NCI-H2029 treated with DMSO at 0.1 percent for 48 hours (cell line): Measurements from ENCODE around the gene ANKS6.

ENCODE experiments used
- DNase-seq: peaks from one replicate; lab custom pipeline; 2025; lab: John Stamatoyannopoulos, UW

Gene ANKS6

DNA sequence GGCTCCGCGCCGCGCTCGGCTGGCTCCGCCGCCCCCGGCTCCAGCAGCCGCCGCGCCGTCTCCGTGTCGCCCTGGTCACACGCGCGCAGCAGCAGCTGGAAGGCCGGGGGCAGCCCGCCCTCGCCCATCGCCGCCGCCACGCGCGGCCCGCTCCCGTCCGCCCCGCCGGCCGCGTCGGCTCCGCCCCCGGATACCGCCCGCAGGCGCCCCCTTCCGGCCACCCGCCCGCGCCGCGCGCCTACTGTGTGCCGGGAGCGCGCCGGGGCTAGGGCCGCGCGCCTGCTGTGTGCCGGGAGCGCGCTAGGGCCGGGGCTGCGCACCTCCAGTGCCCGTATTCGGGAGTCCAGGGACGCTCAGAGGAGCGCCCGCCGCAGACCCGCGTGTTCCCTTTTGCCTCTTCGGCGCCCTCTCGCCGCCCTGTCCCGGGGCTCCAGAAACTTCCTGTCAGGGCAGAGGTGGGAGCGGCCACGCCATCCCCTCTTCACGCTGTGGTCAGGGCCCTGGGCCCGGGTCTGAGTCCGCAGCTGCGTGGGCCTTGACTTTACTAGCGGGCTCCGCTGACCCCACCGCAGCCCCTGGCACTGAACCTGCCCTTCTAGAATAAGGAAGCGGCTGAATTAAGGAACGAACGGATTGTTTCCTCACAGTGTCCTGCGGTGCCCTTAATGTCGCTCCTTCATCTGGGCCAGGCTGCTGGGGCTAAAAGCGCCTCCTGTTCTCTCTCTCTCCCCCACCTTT is at the start of gene ANKS6:
Gene ANKS6 (minus strand): TSS at position 192 of the 738 bp plus-strand sequence. CDS start 64 bp downstream, at position 128.
- DNase-seq: no peak

DNA sequence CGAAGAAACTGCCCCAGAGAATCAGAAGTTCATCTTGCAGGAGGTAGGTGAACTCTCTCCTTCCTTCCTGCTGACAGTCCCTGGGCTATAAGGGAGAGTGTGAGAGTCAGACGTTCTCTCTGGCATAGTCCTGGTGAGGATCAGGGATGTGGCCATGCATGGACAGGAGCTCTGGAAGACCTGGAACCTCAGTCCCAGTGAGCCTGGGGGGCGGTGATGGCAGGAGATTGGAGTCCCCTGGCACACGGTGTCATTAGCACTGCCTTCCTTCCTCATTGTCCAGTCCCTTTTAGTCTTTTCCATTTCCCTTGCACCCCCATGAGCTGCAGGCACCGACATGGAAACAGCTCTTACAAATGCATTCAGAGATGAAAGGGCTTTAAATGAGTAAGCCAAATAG is 49.7 kb upstream of the ANKS6 start:
- no peak for DNase-seq

DNA sequence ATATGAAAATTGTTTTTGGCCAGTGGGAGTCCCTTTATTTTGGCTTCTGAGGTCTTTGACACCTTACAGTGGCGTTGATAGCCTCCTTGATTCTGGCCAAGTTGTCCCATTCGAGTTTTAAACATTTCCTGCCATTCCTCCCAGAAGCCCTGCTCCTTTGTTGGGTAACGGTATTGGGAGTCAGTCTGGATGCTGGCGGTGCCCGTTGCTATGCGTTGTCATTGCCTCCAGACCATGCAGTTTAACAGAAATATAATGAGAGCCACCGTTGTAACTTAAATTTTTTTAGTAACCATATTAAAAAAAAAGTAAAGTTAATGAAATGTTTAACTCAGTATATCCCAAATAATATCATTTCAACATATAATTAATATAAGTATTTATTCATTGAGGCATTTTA is 46.2 kb upstream of the ANKS6 start:
- DNase-seq: no peak

DNA sequence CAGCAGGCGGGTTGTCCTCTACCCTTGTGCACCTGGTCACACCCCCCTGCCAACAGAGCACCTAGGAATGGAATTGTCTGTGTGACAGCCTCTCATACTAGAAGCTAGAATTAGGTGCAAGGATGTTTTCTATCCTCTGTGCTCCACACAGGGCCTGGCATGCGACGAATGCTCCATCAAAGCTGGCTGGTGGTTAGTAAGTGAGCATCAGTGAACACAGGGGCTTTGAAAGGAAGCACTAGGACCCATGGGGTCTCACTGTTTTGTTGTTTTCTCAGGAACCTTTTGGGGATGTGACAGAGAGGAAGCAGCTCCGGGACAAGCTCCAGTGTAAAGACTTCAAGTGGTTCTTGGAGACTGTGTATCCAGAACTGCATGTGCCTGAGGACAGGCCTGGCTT is 43.4 kb upstream of the ANKS6 start:
- DNase-seq: no peak

DNA sequence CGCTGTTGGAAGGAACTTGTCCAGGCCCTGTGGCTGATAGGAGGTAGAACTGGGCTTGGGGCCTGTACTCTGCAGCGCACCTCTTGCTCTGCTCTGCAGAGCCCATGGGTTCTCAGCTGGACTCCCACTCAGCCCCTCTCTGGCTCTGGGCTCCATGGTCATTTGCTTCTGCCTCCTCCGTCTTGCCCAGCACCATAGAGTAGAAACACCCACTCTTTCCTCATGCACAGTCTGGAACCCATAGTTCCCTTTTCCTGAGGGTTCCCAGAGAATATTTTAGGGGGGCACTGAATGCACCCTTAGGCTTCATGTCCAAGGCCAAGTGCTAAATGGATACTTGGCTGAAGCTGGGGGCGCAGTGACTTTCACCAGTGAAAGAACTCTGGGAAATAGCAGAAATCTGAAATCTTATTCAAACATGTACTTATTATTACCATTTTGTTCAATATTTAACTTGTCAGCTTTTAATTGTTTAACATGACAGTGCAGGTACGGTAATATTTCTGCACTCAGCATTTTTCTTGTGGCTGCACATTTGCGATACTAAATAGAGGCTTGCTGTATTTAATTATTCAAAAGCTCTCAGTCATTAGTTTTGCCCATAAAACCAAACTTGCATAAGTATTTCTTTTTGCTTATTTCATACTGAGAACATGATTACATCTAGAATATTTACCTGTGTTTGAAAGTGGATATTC is 42.7 kb upstream of the ANKS6 start:
- no peak for DNase-seq

DNA sequence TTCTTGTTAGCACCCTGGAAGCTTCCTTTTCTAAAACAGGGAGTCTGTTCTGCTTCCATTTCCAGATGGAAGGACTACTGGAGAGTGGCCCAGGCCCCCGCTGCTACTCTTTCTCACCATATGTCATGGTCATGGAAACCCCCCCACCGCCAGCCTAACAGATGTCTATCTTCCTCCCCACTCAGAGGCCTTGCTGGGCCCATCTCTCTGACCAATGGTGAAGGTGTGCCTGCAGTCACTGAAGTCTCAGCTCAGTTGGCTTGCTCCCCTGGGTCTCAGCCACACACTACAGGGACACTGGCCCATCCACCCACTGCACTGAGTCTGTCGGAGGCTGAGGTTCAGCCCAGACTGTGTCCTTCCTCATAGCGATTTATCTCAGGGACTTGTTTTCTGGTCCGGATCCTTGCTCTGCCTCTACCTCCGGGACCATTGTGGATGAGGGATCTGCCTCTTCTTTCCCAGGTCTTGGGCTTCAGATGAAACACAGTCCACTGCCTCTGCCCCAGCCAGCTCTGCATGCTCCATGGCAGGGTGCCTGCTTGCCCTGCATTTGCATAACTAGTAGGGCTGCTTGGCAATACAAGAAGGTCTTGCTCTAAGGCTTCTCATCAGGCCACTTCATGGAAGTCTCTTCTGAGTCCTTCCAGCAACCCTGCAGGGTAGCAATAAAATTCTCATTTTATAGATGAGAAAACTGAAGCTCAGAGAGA is 42.0 kb upstream of the ANKS6 start:
- no peak for DNase-seq

DNA sequence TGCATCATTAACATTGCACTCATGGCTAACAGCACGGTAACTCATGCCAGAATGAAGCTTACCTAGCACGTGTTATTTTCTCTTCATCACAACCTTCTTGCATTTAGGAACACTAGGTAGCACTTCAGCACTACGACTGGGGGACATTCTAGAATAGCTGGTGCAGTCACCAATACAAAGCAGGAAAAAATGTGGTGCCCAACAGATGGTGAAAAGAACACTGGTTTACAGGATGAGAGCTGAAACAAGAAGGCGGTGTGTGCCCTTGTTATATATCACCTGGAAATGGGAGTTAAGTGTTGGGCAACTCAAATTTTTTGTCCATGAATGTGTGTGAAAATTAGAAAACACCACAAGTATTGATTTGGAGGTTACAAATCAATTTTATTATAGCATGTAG is 41.2 kb upstream of the ANKS6 start:
- no peak for DNase-seq

DNA sequence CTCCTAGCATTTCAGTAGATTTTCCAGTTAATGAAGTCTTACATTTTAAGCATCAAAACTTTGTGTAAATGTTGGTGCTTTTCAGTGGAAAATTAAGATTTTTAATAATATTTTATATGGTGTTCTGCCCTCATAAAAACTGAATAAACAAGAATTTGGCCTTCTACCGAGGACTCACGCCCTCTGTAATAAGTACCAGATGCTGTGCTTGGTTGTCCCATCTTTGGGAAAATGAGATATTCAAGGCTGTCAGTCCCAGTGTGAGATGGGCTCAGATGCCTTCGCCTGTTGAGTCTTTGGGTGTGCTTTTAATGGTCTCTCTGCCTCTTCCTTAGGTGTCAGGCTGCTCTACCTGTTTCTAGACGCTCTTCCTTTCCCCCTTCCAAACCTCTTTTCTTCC is 39.9 kb upstream of the ANKS6 start:
- DNase-seq: no peak

DNA sequence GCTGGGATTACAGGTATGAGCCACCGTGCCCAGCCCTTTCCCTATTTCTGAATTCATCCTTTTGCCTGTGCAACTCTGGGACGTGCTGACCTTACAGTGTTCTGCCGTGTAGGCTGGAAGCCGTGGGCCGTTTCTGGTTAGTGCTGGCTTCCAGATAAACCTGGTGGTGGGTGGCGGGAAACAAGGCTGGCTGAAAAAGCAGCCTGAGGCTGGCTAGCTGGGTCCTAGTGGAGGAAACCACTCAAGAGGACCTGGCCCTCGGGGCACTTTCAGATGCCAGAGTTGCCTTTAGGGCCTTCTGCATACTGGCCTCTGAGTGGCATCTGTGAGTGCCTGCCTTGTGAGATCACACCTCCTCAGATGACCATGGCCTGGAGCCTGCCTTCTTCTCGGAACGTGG is 38.0 kb upstream of the ANKS6 start:
- DNase-seq: no peak

DNA sequence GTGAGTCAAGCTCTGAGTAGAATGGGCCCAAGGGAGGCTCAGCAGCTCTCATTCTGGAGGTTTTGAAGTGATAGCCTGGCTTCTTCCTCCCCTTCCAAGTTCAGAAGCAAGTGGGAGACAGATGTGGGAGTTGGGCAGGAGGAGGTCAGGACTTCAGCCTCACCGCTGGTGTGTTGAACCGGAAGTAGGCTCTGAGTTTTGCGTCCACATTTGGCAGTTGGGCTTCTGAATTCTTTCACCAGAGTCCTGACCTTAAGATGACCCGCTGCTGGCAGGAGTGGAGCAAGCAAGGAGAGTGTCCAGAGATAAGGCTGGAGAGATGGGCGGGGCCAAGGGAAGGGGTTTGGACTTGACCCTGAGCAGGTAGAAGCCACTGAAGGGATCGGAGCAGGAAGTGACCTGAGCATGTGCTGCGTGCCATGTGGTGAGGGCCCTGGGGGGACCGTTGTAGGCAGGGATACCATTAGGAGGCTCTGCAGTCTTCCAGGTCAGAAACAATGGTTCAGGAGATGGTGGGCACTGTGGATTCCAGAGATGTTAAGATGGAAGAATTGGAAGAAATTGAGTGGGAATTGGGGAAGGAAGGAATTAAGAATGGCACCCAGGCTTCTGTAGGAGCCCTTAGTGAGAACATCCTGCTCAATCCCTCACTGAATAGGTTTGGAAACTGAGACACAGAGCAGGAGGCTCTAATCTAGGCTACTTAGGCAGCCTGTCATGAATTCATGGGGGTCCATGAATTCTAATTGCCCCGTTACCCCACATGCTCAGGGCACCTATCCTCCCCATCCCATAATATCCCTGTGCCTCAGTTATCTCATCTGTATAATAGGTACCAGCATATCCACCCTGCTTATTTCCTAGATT is 37.0 kb upstream of the ANKS6 start:
- no peak for DNase-seq

DNA sequence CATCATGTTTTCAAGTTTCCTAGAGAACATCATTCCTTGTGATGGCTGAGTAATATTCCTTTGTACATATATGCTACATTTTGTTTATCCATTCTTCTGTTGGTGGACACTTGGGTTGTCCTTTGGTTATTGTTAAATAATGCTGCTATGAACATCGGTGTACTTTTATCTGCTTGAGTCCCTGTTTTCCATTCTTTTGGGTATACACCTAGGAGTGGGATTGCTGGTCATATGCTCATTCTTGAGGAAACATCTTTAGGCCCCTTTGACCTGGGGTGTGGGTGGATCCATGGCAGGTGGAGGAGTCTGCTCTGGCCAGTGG is 36.4 kb upstream of the ANKS6 start:
- no peak for DNase-seq

DNA sequence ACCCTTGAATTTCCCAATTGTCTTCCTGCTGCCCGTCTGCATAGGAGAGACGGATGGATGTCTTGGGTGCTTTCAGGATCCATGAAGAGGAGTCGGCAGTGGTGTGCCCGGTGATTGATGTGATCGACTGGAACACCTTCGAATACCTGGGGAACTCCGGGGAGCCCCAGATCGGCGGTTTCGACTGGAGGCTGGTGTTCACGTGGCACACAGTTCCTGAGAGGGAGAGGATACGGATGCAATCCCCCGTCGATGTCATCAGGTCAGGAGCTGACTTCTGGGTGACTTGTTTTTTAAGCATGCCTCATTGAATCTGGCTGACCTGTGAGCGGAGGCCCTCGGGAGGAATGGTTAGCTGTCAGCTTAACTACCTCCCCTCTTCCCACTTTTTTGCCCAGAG is 35.3 kb upstream of the ANKS6 start:
- DNase-seq: no peak

DNA sequence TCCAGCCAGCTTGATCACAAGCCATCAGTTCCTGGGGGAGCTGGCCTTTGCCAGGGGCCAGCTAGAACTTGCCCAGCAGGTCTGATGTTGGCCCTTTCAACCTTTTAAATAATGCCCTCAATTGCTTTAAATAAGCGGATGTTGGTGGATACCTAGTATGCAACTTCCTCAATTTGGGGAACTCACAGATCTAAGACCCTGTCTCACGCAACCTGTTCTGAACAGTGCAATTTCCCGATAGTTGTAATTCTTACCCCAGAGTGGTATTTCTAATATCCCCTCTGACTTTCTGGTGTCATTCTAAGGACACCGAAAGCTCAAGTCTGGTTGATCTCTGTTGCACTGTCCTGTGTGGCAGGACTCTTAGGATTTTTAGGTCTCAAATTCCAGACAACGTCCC is 34.2 kb upstream of the ANKS6 start:
- no peak for DNase-seq

DNA sequence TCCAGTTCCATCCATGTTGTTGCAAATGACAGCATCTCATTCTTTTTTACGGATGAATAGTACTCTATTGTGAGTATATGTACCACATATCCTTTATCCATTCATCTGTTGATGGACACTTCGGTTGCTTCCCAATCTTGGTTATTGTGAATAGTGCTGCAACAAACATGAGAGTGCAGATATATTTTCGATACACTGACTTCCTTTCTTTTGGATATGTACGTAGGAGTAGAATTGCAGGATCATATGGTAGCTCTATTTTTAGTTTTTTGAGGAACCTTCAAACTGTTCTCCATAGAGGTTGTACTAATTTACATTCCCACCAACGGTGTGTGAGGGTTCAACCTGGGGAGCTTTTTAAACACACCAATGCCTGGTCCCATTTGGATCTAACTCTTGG is 33.4 kb upstream of the ANKS6 start:
- DNase-seq: no peak

DNA sequence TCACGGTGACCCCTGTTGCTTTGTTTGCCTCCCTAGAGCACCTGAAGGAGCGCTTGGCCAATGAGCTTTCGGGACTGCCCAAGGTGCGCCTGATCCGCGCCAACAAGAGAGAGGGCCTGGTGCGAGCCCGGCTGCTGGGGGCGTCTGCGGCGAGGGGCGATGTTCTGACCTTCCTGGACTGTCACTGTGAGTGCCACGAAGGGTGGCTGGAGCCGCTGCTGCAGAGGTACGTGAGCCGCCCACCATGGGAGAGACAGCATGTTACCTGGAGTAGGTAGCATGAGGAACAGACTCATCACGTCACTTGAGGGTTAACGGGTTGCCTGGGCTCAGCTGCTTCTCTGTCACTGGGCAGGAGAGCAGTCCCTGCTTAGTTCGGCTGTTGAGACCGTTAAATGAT is 30.4 kb upstream of the ANKS6 start:
- no peak for DNase-seq

DNA sequence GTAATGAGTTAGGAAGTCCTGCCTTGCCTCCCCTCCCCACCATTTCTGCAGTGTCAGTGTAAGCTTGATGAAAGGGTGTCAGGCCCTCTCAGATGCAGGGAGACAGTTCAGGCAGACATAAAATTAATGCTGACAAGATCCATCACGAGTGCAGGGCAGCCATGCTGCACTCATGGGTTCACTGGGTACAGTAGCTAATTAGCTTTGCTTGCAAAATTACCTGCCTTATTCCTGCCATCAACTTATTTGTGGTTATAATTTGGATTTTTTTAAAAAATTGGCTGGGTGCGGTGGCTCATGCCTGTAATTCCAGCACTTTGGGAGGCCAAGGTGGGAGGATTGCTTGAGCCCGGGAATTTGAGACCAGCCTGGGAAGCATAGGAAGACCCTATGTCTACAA is 29.1 kb upstream of the ANKS6 start:
- no peak for DNase-seq

DNA sequence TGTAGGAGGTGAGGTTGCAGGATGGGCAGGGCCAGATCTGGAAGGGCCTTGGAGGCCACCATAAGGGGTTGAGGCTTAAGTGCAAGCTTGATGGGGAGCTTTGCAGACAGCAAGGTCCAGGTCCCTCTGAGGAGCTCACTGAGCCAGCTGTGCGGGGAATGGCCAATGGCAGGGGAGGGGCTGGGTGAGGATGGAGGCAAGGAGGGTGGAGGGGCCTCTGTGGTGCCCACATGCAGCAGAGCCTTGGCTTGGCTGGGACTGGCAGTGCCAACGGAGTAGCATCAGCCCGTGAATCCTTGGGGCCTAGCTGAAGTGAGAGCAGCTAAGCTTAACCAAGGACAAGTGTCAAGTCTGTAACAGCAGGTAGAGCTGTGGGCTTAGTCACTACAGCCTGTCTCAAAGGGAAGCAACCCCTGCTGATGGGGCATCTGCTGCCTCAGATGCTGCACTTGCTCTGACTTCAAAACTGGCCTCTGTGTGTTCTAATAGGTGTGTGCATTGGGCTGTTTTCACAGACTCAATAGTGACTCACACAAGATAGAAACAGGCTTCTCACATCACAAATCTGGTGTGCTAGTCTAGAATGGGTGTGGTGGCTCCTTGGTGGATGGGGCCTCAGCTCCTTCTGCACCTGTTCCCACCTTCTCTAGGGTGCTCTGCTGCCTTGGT is 27.4 kb upstream of the ANKS6 start:
- DNase-seq: no peak

DNA sequence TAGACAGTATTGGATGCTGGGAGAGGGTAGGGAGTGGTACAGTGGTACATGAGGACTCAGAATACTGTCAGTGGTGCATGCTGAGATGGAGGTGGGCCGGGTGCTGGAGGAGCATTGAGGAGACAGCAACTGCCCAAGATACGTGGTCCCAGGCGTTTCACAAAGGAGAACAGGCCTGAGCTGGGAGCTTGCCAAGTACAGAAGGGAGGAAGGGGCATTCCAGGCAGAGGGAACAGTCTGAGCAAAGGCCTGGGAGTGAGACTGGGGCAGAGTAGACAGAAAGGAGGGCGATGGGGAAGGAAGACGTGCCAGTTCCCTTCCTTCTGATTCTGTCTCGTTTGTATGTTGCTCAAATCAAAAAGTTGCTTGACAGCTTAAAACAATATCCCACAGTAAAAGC is 26.3 kb upstream of the ANKS6 start:
- no peak for DNase-seq

DNA sequence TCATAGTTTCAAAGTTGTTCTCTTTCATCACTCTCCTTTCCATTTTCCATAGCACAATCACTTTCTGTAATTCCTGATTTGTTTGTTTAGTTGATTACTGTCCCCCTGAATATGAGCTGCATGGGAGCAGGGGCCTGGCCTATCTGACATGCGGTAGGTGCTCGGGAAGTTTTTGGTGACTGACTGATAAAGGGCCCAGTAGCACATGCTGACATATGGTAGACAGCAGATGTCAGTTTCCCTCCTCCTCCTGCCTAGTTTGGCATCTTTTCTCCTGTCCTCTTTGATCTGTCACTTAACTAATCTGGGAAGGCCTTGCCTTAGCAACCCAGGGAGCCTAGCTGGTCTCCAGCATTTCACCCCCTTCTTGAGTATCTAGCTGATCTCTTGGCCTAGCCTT is 25.5 kb upstream of the ANKS6 start:
- no peak for DNase-seq

DNA sequence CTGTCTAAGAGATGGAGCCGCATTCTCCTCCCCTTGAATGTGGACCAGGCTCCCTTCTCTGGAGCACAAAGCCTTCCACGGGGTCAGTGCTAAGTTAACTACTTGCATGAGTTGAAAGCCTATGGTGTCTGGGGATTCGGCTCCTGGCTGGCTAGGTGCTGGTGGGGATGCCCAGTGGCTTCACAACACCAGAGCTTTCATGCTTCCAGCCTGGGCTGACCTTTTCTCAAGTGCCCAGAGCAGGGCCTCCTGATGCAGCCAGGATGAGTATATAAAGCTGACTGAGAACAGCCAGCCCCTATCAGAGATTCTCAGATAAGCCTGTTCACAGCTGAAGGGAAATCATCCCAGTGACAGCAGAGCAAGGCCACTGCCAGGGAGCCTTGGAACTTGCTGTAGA is 22.9 kb upstream of the ANKS6 start:
- DNase-seq: no peak

DNA sequence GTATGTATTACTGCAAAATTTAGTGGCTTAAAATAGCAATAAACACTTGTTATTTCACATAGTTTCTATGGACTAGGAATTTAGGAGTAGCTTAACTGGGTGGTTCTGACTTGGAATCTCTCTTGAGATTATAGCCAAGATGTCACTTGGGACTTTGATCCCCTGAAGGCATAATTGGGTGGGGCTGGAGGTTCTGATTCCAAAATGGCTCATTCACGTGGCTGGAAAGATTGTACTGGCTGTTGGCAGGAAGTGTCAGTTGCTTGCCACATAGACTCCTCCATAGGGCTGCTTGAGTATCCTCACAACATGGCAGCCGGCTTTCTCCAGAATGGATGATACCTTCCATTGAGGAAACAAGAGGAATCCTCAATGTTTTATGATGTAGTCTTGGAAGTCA is 22.4 kb upstream of the ANKS6 start:
- no peak for DNase-seq

DNA sequence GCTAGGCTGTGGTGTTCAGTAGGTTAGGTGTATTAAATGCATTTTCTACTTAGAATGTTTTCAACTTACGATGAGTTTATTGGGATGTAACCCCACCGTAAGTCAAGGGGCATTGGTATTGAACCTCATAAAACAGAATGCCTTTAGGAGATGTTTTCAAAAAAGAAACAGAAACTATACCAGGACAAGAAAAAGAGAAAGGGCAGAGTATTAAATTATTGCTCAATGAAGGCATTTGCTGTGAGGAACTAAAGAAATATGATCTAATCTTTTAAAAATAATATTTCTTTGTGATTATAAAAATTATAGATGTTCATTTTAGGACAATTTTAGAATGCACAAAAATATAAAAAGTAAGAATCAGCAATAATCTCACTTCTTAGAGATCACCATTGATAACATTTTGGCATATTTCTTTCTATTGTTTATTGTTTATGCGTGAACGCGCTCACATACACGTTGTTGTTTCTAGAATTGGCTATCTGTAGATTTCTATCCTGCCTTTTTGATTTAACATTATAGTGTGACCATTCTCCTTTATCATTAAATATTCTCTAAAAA is 19.1 kb upstream of the ANKS6 start:
- no peak for DNase-seq
